ENCODE measurements around the gene WBP2NL.

GRCh38 chr22:41966225-41966606 is 32.4 kb upstream of the WBP2NL start:
- TF ChIP-seq POLR2AphosphoS5 (IDR thresholded peaks at IDR 0.05; ENCODE audit: low read depth, low read length): no peak
- TF ChIP-seq SP1 (IDR thresholded peaks at IDR 0.05; ENCODE audit: low read depth, low read length): no peak
- no peak for TF ChIP-seq USF2 (IDR thresholded peaks at IDR 0.05; ENCODE audit: low read length)
- TF ChIP-seq POLR2A (IDR thresholded peaks at IDR 0.05; ENCODE audit: control extremely low read depth in 1 of 2, low read depth in 2 of 2, low read length in 2 of 2): no peak
- no peak for TF ChIP-seq SUZ12 (IDR thresholded peaks at IDR 0.05; ENCODE audit: low read length)
- TF ChIP-seq RFX5 (IDR thresholded peaks at IDR 0.05; ENCODE audit: borderline replicate concordance, low read depth, low read length): no peak
- TF ChIP-seq EP300 (IDR thresholded peaks at IDR 0.05; ENCODE audit: borderline replicate concordance in 1 of 2, low read depth in 2 of 2, low read length in 2 of 2): no peak
- no peak for TF ChIP-seq TCF12 (IDR thresholded peaks at IDR 0.05; ENCODE audit: low read depth, low read length)
- no peak for TF ChIP-seq CTCF (IDR thresholded peaks at IDR 0.05; ENCODE audit: control extremely low read depth in 1 of 3, insufficient read depth in 1 of 3, low read depth in 1 of 3, low read length in 3 of 3)
- no peak for TF ChIP-seq CHD1 (IDR thresholded peaks at IDR 0.05; ENCODE audit: low read depth, low read length)
- no peak for TF ChIP-seq CHD2 (IDR thresholded peaks at IDR 0.05; ENCODE audit: low read length)
- TF ChIP-seq, protein P1, sequence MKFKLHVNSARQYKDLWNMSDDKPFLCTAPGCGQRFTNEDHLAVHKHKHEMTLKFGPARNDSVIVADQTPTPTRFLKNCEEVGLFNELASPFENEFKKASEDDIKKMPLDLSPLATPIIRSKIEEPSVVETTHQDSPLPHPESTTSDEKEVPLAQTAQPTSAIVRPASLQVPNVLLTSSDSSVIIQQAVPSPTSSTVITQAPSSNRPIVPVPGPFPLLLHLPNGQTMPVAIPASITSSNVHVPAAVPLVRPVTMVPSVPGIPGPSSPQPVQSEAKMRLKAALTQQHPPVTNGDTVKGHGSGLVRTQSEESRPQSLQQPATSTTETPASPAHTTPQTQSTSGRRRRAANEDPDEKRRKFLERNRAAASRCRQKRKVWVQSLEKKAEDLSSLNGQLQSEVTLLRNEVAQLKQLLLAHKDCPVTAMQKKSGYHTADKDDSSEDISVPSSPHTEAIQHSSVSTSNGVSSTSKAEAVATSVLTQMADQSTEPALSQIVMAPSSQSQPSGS (IDR thresholded peaks at IDR 0.05; ENCODE audit: low read length): no peak

Data from H1 (cell line).